Measurements from ENCODE around the gene LAMTOR1.

LAMTOR1 gene

GRCh38 chr11:72119198-72119597, 16.1 kb upstream of the LAMTOR1 start:
- no peak for DNase-seq (ENCODE audit: low read depth)

GRCh38 chr11:72116019-72116755, 13.1 kb upstream of the LAMTOR1 start:
- no peak for DNase-seq (ENCODE audit: low read depth)

- DNase-seq (ENCODE audit: low read depth), result no peak
These were observed 11.5 kb upstream of the LAMTOR1 start for GRCh38 chr11:72114570-72114969.

- peak; percentile 30 for DNase-seq (ENCODE audit: low read depth)
These were observed 10.1 kb upstream of the LAMTOR1 start for GRCh38 chr11:72112978-72113808.

- peak; percentile 100 for DNase-seq (ENCODE audit: low read depth)
These were observed 9.3 kb upstream of the LAMTOR1 start, which contains the start of gene ANAPC15 for GRCh38 chr11:72112143-72112977. Gene ANAPC15, minus strand, starts transcription at chr11:72112695. Its CDS starts 1,419 bp downstream, at chr11:72111276.

GRCh38 chr11:72111300-72112142, 8.4 kb upstream of the LAMTOR1 start:
- no peak for DNase-seq (ENCODE audit: low read depth)

GRCh38 chr11:72105888-72106287, 2.8 kb upstream of the LAMTOR1 start, which contains the start of gene TOMT:
Gene TOMT, plus strand, starts transcription at chr11:72105924. Its CDS starts 28 bp downstream, at chr11:72105952.
- no peak for DNase-seq (ENCODE audit: low read depth)

GRCh38 chr11:72103754-72104167, 664 bp upstream of the LAMTOR1 start:
- DNase-seq (ENCODE audit: low read depth), result no peak

- no peak for DNase-seq (ENCODE audit: low read depth)
These were observed 509 bp downstream of the LAMTOR1 start for GRCh38 chr11:72102631-72102945.

- DNase-seq (ENCODE audit: low read depth), result no peak
These were observed 935 bp downstream of the LAMTOR1 start for GRCh38 chr11:72102162-72102561.

GRCh38 chr11:72100462-72100861, 2.6 kb downstream of the LAMTOR1 start:
- DNase-seq (ENCODE audit: low read depth), result no peak

GRCh38 chr11:72100009-72100408, 3.1 kb downstream of the LAMTOR1 start:
- no peak for DNase-seq (ENCODE audit: low read depth)

GRCh38 chr11:72098741-72099140, 4.4 kb downstream of the LAMTOR1 start:
- DNase-seq (ENCODE audit: low read depth), result no peak

- peak; percentile 62 for DNase-seq (ENCODE audit: low read depth)
These were observed 11.8 kb downstream of the LAMTOR1 start for GRCh38 chr11:72091292-72091691.

- DNase-seq (ENCODE audit: low read depth), result peak; percentile 43
These were observed 14.9 kb downstream of the LAMTOR1 start for GRCh38 chr11:72088076-72088808.

GRCh38 chr11:72085621-72086351, 17.3 kb downstream of the LAMTOR1 start:
- DNase-seq (ENCODE audit: low read depth), result no peak

GRCh38 chr11:72084965-72085364, 18.1 kb downstream of the LAMTOR1 start:
- no peak for DNase-seq (ENCODE audit: low read depth)

GRCh38 chr11:72084076-72084475, 19.0 kb downstream of the LAMTOR1 start:
- DNase-seq (ENCODE audit: low read depth), result no peak

- no peak for DNase-seq (ENCODE audit: low read depth)
These were observed 19.7 kb downstream of the LAMTOR1 start for GRCh38 chr11:72083414-72083813.

Measured in iris pigment epithelial cell (primary cell).